Activated CD4-positive, alpha-beta T cell treated with anti-CD3 and anti-CD28 coated beads, Interleukin-2, amount 50 U/mL, for 48 hours (primary cell): ENCODE data around the gene METTL18.

ENCODE experiments used
- DNase-seq, 2 experiments: peaks; one replicate each; pipeline ENCODE4 v3.0.0-alpha.2; 2020

METTL18 gene

DNA sequence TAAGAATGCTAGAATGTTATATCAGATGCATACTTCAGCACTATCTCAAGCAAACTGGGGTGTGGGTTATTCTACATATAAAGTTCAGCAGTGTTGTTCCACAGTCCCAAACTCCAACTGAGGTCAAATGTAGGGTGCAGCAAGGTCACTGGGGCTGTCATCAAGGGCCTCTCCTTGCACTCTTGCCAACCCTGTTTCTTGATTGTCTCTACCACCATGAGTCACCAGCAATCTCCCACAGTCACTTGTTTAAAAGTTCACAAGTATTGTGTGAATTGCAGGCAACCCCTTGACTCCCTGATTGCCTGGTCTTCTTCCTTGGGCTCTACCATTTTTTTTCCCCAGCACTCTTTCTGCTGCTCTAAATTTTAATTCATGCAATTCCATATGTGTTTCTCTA, 10.6 kb downstream of the METTL18 start:
- no peak for DNase-seq

- DNase-seq, result no peak
Observed at GRCh38 chr1:169782596-169782995, 12.1 kb downstream of the METTL18 start.

- no peak for DNase-seq
Observed at GRCh38 chr1:169779970-169780369, 14.7 kb downstream of the METTL18 start.

DNA sequence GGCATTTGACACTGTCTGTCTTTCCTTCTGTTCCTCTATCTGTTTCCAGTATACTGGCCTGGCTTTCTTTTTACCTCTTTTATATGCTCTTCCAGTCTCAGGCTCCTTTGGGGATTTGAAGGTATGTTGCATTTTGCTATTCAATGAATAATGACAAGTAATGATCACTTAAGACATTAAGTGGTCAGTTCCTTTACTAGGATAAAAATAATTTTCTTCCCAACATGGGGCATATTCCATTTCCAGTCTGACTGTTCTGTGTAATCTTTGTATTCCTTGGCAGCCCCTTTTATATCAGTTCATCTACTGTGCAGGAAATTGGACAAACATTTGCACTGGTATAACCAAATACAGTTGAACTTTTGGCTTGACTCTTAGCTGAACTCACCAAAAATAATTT, 15.6 kb downstream of the METTL18 start:
- no peak for DNase-seq

DNA sequence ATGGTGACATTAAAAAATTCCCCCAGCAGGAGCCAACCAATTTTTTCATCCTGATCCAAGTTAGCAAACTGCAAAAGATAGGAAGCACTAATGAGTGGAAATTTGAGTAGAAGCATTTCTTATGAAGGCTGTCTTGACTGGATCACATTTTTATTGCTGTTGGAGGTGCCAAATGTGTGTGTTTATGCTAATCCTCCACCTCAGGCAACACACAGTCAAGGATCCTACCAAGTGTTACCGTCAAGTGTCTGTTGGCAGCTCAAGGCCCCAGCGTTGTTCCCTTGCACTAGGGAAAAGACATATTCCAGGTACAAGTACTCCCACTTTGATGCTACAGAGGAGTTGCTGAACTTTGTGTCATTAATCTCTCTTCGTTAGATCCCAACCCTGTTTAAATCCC, 18.3 kb downstream of the METTL18 start:
- no peak for DNase-seq

DNA sequence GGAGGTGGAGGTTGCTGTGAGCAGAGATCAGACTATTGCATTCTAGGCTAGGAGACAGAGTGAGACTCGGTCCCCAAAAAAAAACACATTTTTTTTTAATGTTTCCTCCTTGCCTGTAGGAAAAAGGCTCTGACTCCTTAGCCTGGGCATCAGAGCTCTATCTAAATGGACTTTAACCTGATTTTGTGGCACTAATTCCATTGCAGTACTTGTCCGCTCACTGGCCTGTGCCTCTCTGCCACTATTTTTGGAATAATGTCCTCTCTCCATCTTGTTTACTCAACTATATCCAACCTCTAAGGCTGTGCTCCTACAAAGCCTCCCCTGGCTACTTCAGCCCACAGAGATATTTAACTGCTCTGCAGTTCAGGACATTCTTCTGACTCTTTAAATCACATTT, 26.5 kb downstream of the METTL18 start:
- no peak for DNase-seq

- no peak for DNase-seq
Observed at GRCh38 chr1:169765580-169766331, 29.0 kb downstream of the METTL18 start.

GRCh38 chr1:169764919-169765318, 29.8 kb downstream of the METTL18 start:
- DNase-seq, result no peak

GRCh38 chr1:169762699-169763098, 32.0 kb downstream of the METTL18 start:
- no peak for DNase-seq

DNA sequence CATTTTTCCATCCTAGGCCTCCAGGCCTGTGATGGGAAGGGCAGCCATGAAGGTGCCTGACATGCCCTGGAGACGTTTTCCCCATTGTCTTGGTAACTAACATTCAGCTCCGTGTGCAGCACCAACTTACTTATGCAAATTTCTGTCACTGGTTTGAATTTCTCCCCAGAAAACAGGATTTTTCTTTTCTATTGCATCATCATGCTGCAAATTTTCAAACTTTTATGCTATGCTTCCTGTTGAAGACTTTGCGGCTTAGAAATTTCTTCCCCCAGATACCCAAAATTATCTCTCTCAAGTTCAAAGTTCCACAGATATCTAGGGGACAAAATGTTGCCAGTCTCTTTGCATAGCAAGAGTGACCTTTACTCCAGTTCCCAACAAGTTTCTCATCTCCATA, 35.7 kb downstream of the METTL18 start:
- DNase-seq, result no peak

DNA sequence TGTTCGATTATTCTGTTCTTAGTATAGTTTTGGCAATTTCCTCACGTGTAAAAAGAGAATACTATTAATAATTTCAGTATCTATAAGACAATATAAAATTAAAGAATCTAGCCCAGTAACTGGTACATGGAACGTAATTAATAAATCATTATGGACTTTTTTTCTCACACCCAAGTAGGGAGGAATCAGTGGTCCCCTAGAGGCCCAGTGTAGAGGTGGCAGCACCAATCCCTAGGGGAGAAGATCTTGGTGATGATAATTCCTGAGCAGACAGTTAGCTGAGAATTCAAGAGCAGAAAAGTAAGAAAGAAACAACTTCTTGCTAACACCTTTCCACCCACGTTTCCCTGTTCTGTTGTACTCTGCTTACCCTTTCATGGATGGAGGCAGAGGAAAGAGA, 41.2 kb downstream of the METTL18 start:
- DNase-seq, result no peak

GRCh38 chr1:169750041-169750440, 44.7 kb downstream of the METTL18 start:
- DNase-seq, result no peak

DNA sequence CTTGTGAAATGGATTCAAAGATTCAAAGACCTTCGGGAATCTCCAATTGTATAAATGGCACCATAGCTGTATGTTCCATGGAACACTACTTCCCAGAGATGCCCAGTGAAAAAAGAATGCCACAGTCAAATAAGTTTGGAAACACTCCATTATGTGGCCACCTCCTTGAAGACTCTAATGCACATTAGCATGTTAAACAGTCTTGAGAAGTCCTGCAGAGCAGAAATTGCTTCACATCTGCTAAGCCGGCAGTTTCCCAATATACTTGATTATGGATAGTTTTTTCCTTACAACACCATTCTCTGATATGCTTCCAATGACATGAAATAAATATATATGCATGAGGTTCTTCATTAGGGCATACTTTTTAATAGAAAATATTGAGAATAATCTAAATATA, 48.2 kb downstream of the METTL18 start:
- DNase-seq, result no peak

- no peak for DNase-seq
Observed at GRCh38 chr1:169745015-169745861, 49.5 kb downstream of the METTL18 start.
